ENCODE data around the gene CDO1. TPM values are rescaled to one million over a fixed set of nuclear protein-coding genes. Genes with fewer than 3 reads are reported as not detected.
A peak's percentile ranks its signal among the peaks of the same experiment; 100 is the strongest.

Gene CDO1
- total and polyA plus RNA-seq, 9 of the 15 experiments (the other 6 are each of a cell fraction or from before 2014, with no cell fraction given) = 0.16 to 0.22 TPM; not detected in 7

GRCh38 chr5:115841382-115842088 is 25.1 kb upstream of the CDO1 start, which contains the start of the genes AP3S1 and ATG12 (continued):
- no peak; the same call in 1 of the 2 replicates for TF ChIP-seq NR3C1 (CRISPR knock-in tag; IDR thresholded peaks at IDR 0.05)
- TF ChIP-seq TCFL5 (CRISPR knock-in tag; conservative IDR thresholded peaks at IDR 0.05) = no peak
- no peak for TF ChIP-seq BRF1 (IDR thresholded peaks at IDR 0.05; ENCODE audit: borderline replicate concordance, extremely low read depth, insufficient read length)
- 0 out of 2 replicates have a peak, but pooled peaks have one; percentile 28 for TF ChIP-seq MEF2D (tag; conservative IDR thresholded peaks at IDR 0.05; ENCODE audit: low read depth)
- peak; percentile 95 for TF ChIP-seq ATF7 (IDR thresholded peaks at IDR 0.05)
- TF ChIP-seq ZKSCAN3 (CRISPR knock-in tag; IDR thresholded peaks at IDR 0.05) = no peak
- peak; percentile 87; the same call in 1 of the 2 replicates for TF ChIP-seq ELF4 (CRISPR knock-in tag; IDR thresholded peaks at IDR 0.05)
- TF ChIP-seq, protein P1, sequence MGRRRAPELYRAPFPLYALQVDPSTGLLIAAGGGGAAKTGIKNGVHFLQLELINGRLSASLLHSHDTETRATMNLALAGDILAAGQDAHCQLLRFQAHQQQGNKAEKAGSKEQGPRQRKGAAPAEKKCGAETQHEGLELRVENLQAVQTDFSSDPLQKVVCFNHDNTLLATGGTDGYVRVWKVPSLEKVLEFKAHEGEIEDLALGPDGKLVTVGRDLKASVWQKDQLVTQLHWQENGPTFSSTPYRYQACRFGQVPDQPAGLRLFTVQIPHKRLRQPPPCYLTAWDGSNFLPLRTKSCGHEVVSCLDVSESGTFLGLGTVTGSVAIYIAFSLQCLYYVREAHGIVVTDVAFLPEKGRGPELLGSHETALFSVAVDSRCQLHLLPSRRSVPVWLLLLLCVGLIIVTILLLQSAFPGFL (CRISPR knock-in tag; IDR thresholded peaks at IDR 0.05) = no peak; the same call in 1 of the 2 replicates
- TF ChIP-seq, protein P2, sequence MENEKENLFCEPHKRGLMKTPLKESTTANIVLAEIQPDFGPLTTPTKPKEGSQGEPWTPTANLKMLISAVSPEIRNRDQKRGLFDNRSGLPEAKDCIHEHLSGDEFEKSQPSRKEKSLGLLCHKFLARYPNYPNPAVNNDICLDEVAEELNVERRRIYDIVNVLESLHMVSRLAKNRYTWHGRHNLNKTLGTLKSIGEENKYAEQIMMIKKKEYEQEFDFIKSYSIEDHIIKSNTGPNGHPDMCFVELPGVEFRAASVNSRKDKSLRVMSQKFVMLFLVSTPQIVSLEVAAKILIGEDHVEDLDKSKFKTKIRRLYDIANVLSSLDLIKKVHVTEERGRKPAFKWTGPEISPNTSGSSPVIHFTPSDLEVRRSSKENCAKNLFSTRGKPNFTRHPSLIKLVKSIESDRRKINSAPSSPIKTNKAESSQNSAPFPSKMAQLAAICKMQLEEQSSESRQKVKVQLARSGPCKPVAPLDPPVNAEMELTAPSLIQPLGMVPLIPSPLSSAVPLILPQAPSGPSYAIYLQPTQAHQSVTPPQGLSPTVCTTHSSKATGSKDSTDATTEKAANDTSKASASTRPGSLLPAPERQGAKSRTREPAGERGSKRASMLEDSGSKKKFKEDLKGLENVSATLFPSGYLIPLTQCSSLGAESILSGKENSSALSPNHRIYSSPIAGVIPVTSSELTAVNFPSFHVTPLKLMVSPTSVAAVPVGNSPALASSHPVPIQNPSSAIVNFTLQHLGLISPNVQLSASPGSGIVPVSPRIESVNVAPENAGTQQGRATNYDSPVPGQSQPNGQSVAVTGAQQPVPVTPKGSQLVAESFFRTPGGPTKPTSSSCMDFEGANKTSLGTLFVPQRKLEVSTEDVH (IDR thresholded peaks at IDR 0.05; ENCODE audit: low read depth, partially characterized antibody) = peak; percentile 58
- TF ChIP-seq, protein P3, sequence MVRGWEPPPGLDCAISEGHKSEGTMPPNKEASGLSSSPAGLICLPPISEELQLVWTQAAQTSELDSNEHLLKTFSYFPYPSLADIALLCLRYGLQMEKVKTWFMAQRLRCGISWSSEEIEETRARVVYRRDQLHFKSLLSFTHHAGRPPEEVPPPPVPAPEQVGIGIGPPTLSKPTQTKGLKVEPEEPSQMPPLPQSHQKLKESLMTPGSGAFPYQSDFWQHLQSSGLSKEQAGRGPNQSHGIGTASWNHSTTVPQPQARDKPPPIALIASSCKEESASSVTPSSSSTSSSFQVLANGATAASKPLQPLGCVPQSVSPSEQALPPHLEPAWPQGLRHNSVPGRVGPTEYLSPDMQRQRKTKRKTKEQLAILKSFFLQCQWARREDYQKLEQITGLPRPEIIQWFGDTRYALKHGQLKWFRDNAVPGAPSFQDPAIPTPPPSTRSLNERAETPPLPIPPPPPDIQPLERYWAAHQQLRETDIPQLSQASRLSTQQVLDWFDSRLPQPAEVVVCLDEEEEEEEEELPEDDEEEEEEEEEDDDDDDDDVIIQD (CRISPR knock-in tag; IDR thresholded peaks at IDR 0.05) = no peak
- no peak for TF ChIP-seq ZFPM2 (CRISPR knock-in tag; IDR thresholded peaks at IDR 0.05)
- TF ChIP-seq ZNF197 (CRISPR knock-in tag; IDR thresholded peaks at IDR 0.05; ENCODE audit: low read depth) = no peak
- peak; percentile 91 for TF ChIP-seq SP1 (CRISPR knock-in tag; IDR thresholded peaks at IDR 0.05)
- peak; percentile 34 for TF ChIP-seq TCF7 (IDR thresholded peaks at IDR 0.05; ENCODE audit: borderline replicate concordance)
- no peak for TF ChIP-seq SP2 (IDR thresholded peaks at IDR 0.05; ENCODE audit: extremely low read depth, low read depth, low read length, poor library complexity, severe bottlenecking)
- TF ChIP-seq ZNF282 (CRISPR knock-in tag; IDR thresholded peaks at IDR 0.05) = no peak
- no peak for TF ChIP-seq KDM1A (IDR thresholded peaks at IDR 0.05)
